Nephron progenitor cell (in vitro differentiated cells): ENCODE results near the gene KIF6.
"Not testable (repeated sequence)": the region's sequence is repeated elsewhere in the genome, so short reads cannot be mapped to it uniquely, and the experiment has no call there.

Experiments used
- DNase-seq: peaks from one replicate; pipeline ENCODE4 v3.0.0; 2021
- H3K27ac Mint-ChIP-seq: 2 replicates; pipeline ENCODE4 v1.8.0; 2021; ENCODE audit warnings: mild to moderate bottlenecking, moderate library complexity, mixed read lengths
- H3K27me3 Mint-ChIP-seq: 2 replicates; pipeline ENCODE4 v1.8.0; 2021; ENCODE audit warnings: mild to moderate bottlenecking, low read depth, mixed read lengths; ENCODE audit not compliant: poor library complexity
- H3K36me3 Mint-ChIP-seq: 2 replicates; pipeline ENCODE4 v1.8.0; 2021; ENCODE audit warnings: low read depth, mixed read lengths
- H3K4me1 Mint-ChIP-seq: 2 replicates; pipeline ENCODE4 v1.8.0; 2021; ENCODE audit warnings: mixed read lengths
- H3K4me3 Mint-ChIP-seq: 2 replicates; pipeline ENCODE4 v1.8.0; 2021; ENCODE audit warnings: mild to moderate bottlenecking, moderate library complexity, mixed read lengths
- H3K9me3 Mint-ChIP-seq: 2 replicates; pipeline ENCODE4 v1.8.0; 2021; ENCODE audit warnings: mild to moderate bottlenecking, moderate library complexity, mixed read lengths
- TF ChIP-seq, protein P1 (sequence below): fragments of 200-600 bp; sonication (generic); IDR thresholded peaks from 2 replicates; pipeline ENCODE4 v1.5.0; 2021; ENCODE audit warnings: antibody characterized with exemption

Gene KIF6

DNA sequence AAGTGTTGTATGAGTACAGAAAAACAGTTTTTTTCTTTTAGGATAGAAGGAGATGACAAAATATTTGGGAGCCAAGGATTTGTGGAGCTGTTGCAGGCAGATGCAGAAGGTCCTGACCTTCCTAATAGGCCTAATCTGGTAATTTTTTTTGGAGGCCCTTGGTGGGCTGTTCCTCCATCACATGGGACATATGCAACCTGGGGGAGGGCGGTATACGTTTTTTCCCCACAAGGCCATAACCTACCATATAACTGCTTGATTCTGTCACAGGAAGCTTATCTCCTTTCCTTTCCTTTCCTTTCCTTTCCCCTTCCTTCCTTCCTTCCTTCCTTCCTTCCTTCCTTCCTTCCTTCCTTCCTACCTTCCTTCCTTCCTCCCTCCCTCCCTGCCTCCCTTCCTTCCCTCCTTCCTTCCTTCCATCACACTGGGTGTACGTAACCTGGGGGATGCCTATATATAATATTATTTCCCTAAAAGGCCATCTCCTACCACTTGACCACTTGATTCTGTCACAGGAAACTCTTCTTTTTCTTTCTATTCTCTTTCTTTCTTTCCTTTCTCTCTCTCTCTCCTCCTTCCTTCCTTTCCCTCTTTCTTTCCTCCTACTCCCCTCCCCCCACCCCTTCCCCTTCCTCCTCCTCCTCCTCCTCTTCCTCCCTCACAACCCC is 217.7 kb downstream of the KIF6 start:
- Mint-ChIP-seq H3K4me3 (no peak overlapping the region), H3K4me1 (no peaks in the 10 kb centered on the region), H3K36me3 (peaks cover 8% of the 10 kb centered on the region), H3K27me3 (peaks cover 4% of the 10 kb centered on the region), H3K9me3 (peaks cover 72% of the 10 kb centered on the region), H3K27ac (no peak overlapping the region)
- DNase-seq = no peak
- TF ChIP-seq, protein P1, sequence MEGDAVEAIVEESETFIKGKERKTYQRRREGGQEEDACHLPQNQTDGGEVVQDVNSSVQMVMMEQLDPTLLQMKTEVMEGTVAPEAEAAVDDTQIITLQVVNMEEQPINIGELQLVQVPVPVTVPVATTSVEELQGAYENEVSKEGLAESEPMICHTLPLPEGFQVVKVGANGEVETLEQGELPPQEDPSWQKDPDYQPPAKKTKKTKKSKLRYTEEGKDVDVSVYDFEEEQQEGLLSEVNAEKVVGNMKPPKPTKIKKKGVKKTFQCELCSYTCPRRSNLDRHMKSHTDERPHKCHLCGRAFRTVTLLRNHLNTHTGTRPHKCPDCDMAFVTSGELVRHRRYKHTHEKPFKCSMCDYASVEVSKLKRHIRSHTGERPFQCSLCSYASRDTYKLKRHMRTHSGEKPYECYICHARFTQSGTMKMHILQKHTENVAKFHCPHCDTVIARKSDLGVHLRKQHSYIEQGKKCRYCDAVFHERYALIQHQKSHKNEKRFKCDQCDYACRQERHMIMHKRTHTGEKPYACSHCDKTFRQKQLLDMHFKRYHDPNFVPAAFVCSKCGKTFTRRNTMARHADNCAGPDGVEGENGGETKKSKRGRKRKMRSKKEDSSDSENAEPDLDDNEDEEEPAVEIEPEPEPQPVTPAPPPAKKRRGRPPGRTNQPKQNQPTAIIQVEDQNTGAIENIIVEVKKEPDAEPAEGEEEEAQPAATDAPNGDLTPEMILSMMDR = no peak

DNA sequence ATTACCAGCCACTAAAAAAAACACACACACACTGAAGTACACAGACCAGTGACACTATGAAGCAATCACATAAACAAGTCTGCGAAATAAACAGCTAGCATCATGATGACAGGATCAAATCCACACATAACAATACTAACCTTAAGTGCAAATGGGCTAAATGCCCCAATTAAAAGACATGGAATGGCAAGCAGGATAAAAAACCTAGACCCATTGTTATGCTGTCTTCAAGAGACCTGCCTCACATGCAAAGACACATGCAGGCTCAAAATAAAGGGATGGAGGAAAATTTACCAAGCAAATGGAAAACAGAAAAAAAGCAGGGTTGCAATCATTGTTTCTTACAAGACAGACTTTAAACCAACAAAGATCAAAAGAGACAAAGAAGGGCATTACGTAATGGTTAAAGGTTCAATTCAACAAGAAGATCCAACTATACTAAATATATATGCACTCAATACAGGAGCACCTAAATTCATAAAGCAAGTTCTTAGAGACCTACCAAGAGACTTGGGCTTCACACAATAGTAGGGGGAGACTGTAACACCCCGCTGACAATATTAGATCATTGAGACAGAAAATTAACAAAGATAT is 222.7 kb downstream of the KIF6 start:
- peaks cover 16% of the 10 kb centered on the region for H3K36me3 Mint-ChIP-seq
- H3K27ac Mint-ChIP-seq, H3K27me3 Mint-ChIP-seq, H3K4me1 Mint-ChIP-seq, DNase-seq, H3K4me3 Mint-ChIP-seq: not testable (repeated sequence)
- H3K9me3 Mint-ChIP-seq = peaks cover 61% of the 10 kb centered on the region

DNA sequence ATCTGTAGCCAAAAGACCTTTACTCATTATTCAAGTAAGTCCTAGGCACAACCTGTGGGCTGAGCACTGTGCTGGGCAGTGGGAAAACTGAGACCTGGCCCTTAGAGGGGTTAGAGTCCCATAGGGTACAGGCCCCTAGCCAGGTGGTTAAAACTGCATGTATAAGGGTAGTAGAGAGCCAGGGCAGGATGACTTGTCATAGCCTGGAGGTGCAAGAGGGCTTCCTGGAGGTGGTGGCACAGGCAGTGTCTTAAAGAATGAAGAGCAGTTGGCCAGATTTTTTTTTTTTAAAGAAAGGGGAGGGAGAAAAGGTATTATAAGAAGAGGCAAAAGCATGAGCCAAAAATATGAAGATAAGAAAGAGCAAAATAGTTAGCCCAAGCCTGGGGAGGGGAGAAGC is 226.2 kb downstream of the KIF6 start:
- Mint-ChIP-seq H3K36me3 (peaks cover 16% of the 10 kb centered on the region), H3K4me1 (peaks cover 15% of the 10 kb centered on the region), H3K4me3 (no peak overlapping the region), H3K27ac (no peak overlapping the region), H3K27me3 (peaks cover 4% of the 10 kb centered on the region), H3K9me3 (peaks cover 41% of the 10 kb centered on the region)
- DNase-seq = no peak
- TF ChIP-seq, protein P1 = no peak

DNA sequence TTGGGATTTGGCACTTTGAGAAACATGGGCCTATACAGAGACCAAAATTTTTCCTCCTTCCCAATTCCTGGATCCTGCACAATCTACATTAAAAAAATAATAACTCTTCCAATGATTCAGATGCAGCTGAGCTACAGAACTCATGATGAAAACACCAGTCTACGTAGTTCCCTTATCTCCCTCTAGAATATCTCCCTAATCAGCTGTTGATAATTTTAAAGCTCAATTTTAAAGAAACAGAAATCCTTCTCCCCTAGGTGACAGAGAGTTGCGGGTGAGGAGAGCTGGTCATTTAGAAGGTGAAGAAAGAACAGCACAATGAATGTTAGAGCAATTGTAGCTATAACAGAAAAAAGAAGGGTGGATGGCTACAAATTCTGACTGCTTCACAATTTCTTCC is 227.1 kb downstream of the KIF6 start:
- Mint-ChIP-seq H3K4me1 (peaks cover 15% of the 10 kb centered on the region), H3K9me3 (peaks cover 31% of the 10 kb centered on the region), H3K27ac (no peak overlapping the region), H3K36me3 (peaks cover 14% of the 10 kb centered on the region), H3K4me3 (no peak overlapping the region), H3K27me3 (peaks cover 4% of the 10 kb centered on the region)
- no peak for DNase-seq
- TF ChIP-seq, protein P1 = no peak

DNA sequence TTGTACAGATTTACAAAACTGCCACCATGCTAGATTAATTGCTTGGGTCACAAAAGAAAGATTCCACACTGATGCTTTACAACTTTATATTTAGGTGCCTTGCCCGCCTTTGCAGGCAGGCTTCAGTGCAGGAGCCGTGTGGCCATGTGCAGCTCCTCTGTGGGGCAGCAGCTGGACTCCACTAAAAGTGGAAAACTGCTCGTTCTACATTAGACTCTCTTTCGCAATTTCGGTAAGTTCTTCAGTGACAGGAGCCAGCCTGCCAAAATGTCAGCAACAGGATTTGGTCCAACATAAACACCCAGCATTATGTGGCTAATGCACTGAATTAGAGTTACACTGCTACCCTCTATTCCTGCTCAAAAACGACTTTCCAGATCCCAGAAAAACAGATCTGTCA is 228.3 kb downstream of the KIF6 start:
- Mint-ChIP-seq H3K4me3 (no peak overlapping the region), H3K4me1 (peaks cover 15% of the 10 kb centered on the region), H3K27me3 (peaks cover 4% of the 10 kb centered on the region), H3K27ac (no peak overlapping the region), H3K36me3 (peaks cover 6% of the 10 kb centered on the region), H3K9me3 (peaks cover 20% of the 10 kb centered on the region)
- DNase-seq = no peak
- TF ChIP-seq, protein P1 = no peak

DNA sequence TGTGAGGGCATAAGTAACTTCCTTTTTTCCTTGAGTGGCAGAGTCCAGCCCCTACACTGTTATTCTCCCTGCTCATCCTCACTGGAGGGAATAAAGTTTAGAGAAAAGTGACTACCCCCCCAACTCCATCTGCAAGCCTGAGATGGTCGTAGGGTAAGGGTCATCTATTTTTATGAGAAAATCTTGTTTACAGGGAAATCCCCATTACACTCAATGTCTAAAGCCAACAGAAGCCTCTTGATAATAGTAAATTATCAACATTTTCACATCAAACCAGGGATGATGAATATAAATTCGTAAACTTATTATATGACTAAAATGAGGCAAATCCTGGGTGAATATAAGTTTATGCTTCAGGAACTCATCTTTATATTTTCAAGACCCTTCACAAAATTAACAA is 228.8 kb downstream of the KIF6 start:
- Mint-ChIP-seq H3K9me3 (peaks cover 15% of the 10 kb centered on the region), H3K27me3 (peaks cover 4% of the 10 kb centered on the region), H3K4me3 (no peak overlapping the region), H3K36me3 (peaks cover 3% of the 10 kb centered on the region), H3K4me1 (peaks cover 15% of the 10 kb centered on the region), H3K27ac (no peak overlapping the region)
- DNase-seq = no peak
- TF ChIP-seq, protein P1 = no peak
